ENCODE measurements around the gene FNTB. TPM values are rescaled to one million over a fixed set of nuclear protein-coding genes. Genes with fewer than 3 reads are reported as not detected.

The FNTB gene
- total and polyA plus RNA-seq, 2 experiments from 2014 or later: 18.1 to 24.3 TPM

DNA sequence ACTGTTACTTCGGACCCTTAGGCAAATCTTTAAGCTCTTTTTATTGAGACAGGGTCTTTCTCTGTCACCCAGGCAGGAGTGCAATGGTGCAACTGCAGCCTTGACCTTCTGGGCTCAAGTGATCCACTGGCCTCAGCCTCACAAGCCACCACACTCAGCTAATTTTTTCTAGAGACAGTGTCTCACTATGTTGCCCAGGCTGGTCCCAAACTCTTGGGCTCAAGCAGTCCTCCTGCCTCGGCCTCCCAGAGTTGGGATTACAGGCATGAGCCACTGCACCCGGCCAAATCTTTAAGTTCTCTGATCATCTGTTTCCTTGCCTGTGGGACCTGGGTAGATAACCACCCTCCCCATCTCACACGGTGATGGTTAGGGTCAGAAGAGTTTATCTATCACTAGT is 41.8 kb upstream of the FNTB start:
- no peak for TF ChIP-seq EZH2phosphoT487 (IDR thresholded peaks at IDR 0.05; ENCODE audit: low read depth, severe bottlenecking, unreplicated experiment)
- TF ChIP-seq, protein P1, sequence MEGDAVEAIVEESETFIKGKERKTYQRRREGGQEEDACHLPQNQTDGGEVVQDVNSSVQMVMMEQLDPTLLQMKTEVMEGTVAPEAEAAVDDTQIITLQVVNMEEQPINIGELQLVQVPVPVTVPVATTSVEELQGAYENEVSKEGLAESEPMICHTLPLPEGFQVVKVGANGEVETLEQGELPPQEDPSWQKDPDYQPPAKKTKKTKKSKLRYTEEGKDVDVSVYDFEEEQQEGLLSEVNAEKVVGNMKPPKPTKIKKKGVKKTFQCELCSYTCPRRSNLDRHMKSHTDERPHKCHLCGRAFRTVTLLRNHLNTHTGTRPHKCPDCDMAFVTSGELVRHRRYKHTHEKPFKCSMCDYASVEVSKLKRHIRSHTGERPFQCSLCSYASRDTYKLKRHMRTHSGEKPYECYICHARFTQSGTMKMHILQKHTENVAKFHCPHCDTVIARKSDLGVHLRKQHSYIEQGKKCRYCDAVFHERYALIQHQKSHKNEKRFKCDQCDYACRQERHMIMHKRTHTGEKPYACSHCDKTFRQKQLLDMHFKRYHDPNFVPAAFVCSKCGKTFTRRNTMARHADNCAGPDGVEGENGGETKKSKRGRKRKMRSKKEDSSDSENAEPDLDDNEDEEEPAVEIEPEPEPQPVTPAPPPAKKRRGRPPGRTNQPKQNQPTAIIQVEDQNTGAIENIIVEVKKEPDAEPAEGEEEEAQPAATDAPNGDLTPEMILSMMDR (IDR thresholded peaks at IDR 0.05; ENCODE audit: poor library complexity): no peak
- no peak for TF ChIP-seq EZH2 (IDR thresholded peaks at IDR 0.05; ENCODE audit: borderline replicate concordance)
- Histone ChIP-seq H2AFZ (no peak overlapping the region), H3K27me3 (no peaks in the 10 kb centered on the region), H3K36me3 (replicated peaks; ENCODE audit: insufficient read depth, low read depth) (no peaks in the 10 kb centered on the region), H3K27ac (no peak overlapping the region), H3K4me1 (ENCODE audit: insufficient read depth) (no peaks in the 10 kb centered on the region), H4K20me1 (ENCODE audit: insufficient read depth, poor library complexity, severe bottlenecking) (no peaks in the 10 kb centered on the region), H3K4me2 (no peak overlapping the region), H3K4me3 (no peak overlapping the region), H3K9me3 (ENCODE audit: low read depth) (no peaks in the 10 kb centered on the region), H3K79me2 (peaks cover 22% of the 10 kb centered on the region), H3K9me2 (replicated peaks; ENCODE audit: insufficient read depth) (no peaks in the 10 kb centered on the region)
- 92% methylated on average over 4 of the region's 4 CpGs for WGBS (ENCODE audit: low lambda C conversion rate, missing lambda C conversion rate)
- DNase-seq (ENCODE audit: low spot score): no peak

DNA sequence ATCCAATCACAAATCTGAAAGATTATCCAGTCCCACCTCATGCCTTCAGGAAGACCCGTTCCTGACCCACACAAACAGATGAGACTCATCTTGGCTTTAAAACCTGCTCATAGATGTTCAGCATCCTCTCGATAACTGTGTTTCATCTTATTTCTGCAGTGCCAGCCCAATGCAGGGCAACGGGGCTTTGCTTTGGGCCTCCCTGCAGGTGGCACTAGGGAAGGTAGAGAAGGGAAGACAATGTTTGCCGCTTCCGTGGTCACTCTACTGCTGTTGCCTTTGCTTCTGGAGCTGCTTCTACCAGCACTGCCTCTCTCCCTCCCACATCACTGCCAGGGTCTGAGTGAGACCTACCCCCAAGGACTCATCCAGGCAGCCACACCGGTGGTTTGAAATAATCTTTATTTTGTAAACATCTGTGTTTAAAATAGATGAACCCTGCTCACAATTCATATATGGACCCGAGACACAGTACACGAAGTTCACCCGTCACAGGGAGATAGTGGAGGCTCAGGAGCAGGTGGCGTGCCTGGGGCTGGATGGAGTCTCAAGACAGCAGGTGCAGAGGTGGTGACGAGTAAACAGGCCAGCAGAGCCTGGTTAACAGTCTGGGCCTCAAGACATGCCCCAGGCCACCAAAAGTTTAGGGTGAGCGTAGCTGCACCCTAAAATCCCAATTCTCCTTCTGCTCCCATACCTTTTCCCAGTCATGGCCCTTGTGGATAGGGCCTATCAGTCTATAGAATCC is 41.1 kb upstream of the FNTB start:
- H3K9me2 ChIP-seq (replicated peaks; ENCODE audit: insufficient read depth): no peaks in the 10 kb centered on the region

DNA sequence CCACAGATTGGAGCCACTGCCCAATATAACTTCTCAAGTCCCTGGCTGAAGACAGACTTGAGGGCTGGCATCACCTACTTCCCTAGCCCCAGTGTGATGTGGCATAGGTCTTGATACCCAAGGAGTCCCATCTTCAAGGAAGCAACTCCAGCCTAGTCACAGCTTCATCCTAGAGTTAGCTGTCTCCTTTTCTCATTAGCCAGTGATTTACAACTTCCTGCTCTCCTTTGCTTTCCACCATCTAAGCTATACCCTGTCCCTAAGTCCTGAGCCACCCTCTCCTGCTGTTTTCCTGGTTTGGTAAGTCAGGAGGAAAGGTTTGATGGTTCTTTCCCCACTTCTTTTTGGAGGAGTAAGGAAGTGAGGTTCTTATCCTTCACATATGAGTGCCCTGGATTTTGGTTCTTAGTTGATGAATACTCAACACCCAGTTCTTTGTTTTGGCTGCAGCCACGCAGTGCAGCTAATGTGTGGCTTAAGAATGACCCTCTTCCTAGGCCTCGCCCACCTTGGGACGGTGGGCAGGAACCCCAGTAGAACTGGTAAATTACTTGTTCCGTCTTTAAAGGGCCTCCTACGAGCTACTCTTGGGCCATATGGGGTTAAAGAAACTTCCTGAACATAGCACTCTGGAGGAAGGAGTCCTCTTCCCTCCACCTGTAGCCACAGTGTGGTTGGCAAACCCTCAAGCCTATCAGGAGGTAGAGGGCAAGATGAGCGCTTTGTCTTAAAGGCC is 40.2 kb upstream of the FNTB start:
- Histone ChIP-seq H3K36me3 (replicated peaks; ENCODE audit: insufficient read depth, low read depth) (no peaks in the 10 kb centered on the region), H4K20me1 (ENCODE audit: insufficient read depth, poor library complexity, severe bottlenecking) (no peaks in the 10 kb centered on the region), H3K9me2 (replicated peaks; ENCODE audit: insufficient read depth) (no peaks in the 10 kb centered on the region), H3K79me2 (peaks cover 9% of the 10 kb centered on the region), H3K27ac (no peak overlapping the region), H3K4me2 (no peak overlapping the region), H3K27me3 (no peaks in the 10 kb centered on the region), H3K4me1 (ENCODE audit: insufficient read depth) (no peaks in the 10 kb centered on the region), H3K4me3 (no peak overlapping the region), H3K9me3 (ENCODE audit: low read depth) (no peaks in the 10 kb centered on the region), H2AFZ (no peak overlapping the region)
- WGBS (ENCODE audit: low lambda C conversion rate, missing lambda C conversion rate): 94% methylated on average over 6 of the region's 6 CpGs
- DNase-seq (ENCODE audit: low spot score): no peak
- no peak for TF ChIP-seq EZH2 (IDR thresholded peaks at IDR 0.05; ENCODE audit: borderline replicate concordance)
- no peak for TF ChIP-seq EZH2phosphoT487 (IDR thresholded peaks at IDR 0.05; ENCODE audit: low read depth, severe bottlenecking, unreplicated experiment)
- TF ChIP-seq, protein P1 (IDR thresholded peaks at IDR 0.05; ENCODE audit: poor library complexity): no peak

More for the DNA sequence above, 41.1 kb upstream of the FNTB start:
- H4K20me1 ChIP-seq (ENCODE audit: insufficient read depth, poor library complexity, severe bottlenecking): no peaks in the 10 kb centered on the region
- peaks cover 17% of the 10 kb centered on the region for H3K79me2 ChIP-seq
- no peak overlapping the region for H3K4me2 ChIP-seq
- no peaks in the 10 kb centered on the region for H3K36me3 ChIP-seq (replicated peaks; ENCODE audit: insufficient read depth, low read depth)
- no peak overlapping the region for H3K27ac ChIP-seq
- no peak for DNase-seq (ENCODE audit: low spot score)
- 90% methylated on average over 12 of the region's 12 CpGs for WGBS (ENCODE audit: low lambda C conversion rate, missing lambda C conversion rate)
- H3K27me3 ChIP-seq: no peaks in the 10 kb centered on the region
- TF ChIP-seq, protein P1 (IDR thresholded peaks at IDR 0.05; ENCODE audit: poor library complexity): no peak
- TF ChIP-seq EZH2phosphoT487 (IDR thresholded peaks at IDR 0.05; ENCODE audit: low read depth, severe bottlenecking, unreplicated experiment) (no peak), EZH2 (IDR thresholded peaks at IDR 0.05; ENCODE audit: borderline replicate concordance) (no peak)
- H2AFZ ChIP-seq: no peak overlapping the region
- no peaks in the 10 kb centered on the region for H3K4me1 ChIP-seq (ENCODE audit: insufficient read depth)
- H3K9me3 ChIP-seq (ENCODE audit: low read depth): no peaks in the 10 kb centered on the region
- no peak overlapping the region for H3K4me3 ChIP-seq

Measured in hepatocyte (in vitro differentiated cells).